Middle frontal gyrus (tissue), 1 donor: ENCODE data around the gene FBXW11.
A peak's percentile ranks its signal among the peaks of the same experiment; 100 is the strongest.

Source experiments
- DNase-seq: peaks from one replicate; pipeline ENCODE4 v3.0.0-alpha.2; 2015; ENCODE audit warnings: low spot score; ENCODE audit errors: extremely low spot score

FBXW11 gene

DNA sequence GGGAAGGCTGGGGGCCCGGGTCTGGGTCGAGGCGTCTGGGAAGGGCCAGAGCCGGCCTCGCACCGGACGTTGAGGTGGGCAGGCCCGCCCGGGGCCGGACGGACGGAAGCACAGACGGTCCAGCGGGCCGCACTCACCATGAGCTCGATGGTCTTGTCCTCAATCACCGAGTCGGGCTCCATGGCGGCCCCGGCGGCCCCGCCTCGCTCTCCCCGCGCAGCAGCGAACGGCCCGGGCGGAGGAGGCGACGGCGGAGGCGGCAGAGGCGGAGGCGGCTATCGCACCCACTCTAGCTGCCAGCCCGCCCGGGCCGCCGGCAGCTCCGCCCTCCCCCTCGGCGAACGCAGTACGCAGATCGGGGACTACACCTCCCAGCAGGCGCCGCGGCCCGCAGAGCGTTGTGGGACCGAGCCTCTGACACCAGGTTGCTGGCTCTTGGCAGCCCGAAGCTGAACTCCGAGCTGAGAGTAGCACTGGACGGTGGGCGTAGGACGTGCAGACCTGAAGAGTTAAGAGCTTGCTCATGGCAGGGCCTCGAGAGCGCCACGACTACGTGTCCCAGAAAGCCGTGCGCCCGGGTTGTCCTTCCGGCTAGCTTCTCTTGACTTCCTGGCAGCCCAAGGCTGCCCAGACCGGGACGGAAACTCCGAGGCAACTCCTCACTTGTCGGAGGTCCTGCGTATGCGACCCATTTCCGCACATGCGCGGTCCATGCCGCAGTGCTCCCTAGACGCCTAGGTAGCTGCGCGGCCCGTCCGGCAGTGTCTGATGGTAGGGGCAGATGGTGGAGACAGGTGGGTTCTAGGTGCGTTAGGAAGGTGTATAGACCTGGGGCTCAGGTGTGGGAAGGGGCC lies at the start of gene FBXW11:
TSS of gene FBXW11 (minus strand) at position 318 of the 854 bp plus-strand sequence. CDS start at position 182, 136 bp downstream.
- peak; percentile 95 for DNase-seq

DNA sequence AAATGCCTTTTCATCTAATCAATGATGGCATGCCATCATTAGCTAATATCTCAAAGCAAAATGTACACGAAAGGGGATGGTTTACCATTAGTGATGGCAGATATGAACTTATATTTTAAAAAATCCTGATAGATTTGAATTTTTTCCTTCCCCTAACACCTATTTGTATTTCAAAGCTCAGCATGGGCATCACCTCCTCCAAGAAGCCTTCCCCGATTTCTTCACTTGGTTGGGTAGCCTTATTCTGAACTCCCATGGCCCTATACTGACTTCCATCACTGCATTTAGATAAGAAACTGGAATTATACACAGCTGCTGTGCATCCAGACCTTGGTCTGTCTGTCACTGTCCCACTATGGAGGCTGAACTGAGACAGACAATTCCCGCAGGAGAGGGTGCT lies 49.6 kb upstream of the FBXW11 start:
- no peak for DNase-seq

DNA sequence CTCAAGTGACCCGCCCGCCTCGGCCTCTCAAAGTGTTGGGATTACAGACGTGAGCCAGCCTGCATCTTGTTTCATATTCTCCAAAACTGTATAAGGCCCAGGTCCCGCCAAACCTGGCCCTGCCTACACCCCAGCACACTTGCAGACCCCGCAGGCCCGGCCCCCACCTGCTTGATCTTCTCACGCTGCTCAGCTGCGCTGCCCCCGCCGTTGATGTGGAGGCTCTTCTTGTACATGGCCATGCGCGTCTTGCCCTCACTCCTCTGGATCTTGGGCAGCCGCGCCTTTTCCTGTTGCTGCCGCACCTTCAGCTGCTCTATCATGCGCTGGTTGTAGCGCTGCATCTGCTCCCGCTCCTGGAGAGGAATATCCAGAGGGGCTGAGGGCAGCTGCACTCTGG lies 49.0 kb upstream of the FBXW11 start:
- no peak for DNase-seq

DNA sequence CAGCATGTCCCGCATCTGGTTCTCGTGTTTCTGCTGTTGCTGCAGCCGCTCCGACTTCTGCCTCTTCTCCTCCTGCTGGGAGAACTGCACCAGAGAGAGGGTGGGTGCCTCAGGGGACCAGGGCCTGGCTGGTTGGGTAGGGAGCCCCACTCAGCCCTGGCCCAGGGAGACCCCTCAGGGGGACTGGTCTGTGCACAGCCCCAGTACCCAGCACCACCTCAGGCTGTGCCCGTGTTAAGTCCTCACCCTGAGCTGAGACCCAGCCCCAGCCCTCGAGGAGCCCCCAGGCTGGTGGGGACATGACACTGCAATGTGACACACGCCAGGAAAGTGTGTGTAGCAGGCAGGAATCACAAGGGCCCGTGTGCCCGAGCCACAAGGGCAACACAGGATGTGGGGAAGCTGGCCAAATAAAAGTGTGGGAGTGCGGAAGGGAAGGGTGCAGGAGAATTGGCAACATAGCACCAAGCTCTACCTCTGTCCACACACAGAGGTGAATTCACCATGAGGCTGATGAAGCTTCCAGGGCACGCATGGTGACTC lies 48.2 kb upstream of the FBXW11 start:
- no peak for DNase-seq

DNA sequence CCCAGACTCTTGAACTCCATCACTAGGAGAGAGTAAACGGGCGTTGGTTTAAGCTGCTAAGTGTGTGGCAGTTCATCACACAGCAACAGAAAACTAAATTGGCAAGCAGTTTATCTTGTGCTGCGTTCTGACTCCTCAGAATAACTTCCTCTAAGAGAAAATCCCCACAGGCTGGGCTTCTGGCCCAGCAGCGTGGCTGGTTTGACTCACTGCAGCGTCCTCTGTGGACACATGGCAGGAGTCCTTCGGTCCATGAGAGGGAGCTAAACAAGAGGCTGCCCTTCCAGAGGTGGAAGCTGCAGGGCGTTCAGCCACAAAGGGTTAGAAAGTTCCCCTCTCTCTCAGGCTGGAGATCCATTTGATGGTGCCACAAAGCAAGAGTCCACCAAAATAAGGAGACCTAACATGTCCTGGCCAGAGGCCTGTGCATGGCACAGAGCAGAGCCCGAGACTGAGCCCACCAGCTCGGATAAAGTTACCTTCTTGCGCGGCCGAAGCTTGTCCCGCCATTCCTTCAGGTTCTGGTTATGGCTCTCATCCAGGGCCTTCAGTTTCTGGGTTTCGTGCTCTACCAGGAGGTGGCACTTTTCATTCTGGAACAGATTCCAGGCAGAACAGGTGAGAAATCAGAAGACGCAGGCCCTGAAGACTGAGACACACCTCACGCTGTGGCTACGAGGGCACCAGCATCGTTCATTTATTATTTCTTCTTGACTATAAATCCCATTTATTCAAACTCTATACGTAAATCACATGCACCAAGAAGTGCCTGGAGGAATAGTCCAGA lies 46.2 kb upstream of the FBXW11 start:
- DNase-seq, result peak; percentile 21

DNA sequence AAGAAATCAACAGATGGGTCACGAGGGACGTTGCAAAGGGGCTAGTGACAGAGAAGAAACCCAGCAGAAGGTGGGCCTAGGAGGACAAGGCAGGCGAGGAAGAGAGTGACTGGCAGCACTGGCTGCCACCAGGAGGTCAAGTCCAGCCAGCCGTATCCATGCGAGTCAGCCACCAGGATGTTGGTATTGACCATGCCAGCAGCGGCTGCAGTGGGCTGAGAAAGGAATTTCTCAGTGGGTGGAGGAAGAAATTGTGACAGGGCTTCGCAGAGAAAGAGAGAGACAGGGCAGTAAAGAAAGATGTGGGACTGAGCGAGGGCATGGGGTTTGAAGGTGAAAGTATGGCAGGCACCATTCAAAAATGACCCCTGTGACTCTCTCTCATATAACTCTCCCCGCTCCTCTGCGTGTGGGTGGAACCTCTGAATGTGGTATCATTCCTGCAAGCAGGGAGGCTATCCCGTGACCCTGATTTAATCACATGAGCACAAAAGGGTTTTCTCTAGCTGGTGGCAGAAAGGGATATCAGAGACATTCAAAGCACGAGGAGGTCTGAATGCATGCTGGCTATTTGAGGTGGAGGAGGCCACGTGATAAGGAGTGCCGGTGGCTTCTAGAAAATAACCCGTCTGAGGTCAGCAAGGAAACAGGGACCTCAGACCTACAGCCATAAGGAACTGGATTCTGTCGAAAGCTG lies 45.4 kb upstream of the FBXW11 start:
- no peak for DNase-seq

DNA sequence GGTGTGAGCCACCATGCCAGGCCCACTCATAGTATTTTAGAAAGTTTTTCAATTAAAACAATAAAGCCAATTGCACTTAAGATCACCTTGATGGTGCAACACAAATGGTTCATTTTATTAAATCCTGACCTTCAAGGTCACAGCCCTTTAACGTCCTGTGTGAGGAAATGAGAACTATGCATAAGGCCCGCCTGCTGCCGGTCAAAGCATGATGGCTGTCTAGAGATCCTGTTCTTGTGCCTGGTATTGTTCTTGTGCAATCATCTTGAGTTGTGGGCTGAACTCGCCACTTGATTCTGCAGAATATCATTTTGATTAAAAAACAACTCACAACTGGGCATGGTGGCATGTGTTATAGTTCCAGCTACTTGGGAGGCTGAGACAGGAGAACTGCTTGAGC lies 43.6 kb upstream of the FBXW11 start:
- no peak for DNase-seq

DNA sequence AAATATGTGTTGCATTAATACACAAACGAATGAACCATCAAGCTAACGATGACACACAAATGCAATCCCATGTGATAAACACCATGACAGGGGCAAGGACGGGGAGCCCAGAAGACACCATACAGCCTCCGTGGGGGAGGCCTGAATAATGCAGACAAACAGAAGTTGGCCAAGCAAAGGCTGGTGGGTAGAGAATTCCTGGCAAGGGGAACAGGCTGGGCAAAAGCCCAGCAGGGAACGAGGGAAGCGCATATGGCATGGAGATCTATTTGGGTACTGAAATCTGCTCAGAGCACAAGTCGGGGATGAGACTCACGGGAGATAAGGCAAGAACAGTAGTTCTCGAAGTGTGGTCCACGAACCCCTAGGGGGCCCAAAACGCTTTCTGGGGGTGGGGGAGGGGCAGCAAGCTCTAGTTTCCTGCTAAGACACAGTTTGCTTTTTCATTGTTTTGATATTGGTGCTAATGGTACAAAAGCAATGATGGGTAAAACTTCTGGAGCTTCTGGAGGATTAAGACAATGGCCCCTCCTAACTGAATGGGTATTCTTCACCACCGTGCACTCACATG lies 42.9 kb upstream of the FBXW11 start:
- peak; percentile 16 for DNase-seq

DNA sequence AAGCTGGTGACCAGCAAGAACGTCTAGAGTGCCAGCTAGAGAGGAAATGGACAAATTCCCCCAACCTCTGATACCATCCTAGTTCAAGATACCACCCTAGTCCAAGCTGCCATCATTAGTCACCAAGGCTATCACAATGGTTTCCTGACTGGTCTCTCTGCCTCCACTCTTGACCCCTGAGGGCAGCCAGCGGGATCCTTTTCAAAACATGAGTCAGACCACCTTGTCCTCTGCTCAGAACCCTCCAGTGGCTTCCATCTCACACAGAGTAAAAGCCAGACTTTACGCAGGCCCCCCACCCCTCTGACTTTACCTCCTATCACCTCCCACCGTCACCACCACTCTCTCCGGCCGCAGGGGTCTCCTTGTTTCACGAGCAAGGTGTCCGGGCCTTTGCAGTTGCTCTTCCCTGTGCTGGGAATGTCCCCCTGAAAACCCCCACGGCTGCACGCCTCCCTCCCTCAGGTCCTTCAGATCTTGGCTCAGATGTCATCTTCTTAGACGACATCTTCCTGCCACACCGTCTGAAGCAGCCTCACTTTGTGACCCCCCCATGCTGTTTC lies 42.2 kb upstream of the FBXW11 start:
- no peak for DNase-seq

DNA sequence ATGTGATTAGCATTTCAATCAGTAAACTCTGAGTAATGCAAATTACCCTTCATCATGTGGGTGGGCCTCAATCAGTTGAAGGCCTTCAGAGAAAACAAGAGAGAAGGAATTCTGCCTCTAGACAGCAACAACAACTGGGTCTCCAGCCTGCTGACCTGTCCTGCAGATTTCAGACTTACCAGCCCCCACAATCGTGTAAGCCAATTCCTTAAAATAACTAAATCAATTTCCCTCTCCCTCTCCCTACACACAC lies 41.7 kb upstream of the FBXW11 start:
- no peak for DNase-seq

DNA sequence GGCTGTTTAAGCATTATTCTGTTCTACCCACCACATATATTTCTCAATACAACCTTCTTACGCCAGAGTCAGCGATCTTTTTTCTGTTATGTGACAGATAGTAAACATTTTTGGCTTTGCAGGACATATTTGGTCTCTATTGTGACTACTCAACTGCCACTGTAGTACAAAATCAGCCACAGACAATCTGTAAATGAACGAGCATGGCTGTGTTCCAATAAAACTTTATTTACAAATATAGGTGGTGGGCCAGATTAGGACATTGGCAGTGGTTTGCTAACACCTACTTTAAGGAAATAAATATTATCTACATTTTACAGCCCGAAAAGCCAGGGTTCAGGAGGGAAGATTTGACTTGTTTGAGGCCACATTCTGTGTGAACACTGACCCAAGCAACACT lies 40.2 kb upstream of the FBXW11 start:
- DNase-seq, result no peak

DNA sequence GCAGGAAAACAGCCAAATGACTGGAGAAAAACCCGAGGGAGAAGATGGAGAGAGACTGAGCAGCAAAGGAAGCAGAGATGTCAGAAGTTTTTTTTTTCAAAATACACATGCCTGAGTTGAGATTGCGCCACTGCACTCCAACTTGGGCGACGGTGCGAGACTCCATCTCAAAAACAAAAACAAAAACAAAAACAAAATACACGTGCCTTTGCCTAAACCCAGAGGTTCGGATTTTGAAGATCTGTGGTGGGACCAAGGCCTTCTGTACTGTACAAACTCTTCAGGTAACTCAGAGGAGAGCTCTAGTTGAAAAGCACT lies 38.8 kb upstream of the FBXW11 start:
- no peak for DNase-seq

DNA sequence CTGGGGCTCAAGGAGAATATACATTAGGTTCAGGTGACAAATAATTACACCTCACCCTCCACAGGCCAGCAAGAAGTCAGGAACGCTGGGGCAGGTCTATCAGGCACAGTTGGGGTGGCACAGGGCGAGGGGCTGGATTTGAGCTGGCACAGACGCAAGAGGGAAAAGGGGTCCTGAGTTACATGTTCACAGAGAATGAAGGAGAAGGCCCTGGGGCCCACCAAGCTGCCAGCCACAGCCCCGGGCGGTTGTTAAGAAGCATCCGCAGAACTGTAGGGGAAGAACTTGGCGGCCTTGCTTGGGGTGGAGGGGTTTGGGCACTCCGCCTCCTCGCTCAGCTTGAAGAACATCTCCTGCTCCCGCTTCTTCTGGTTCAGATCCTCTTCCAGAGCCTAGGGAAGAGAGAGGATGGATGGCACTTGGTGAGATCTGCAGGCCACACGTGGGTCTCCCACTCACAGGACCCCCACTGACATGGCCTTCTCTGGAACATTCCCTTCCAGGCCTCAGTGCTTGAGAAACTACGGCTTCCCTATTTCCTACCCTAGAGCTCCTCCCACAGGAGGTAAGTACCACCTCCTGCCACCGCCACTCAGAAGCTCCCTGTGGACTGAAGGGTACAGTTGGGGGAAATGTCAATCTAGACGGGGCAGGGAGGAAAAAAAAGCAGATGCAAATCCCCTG lies 38.3 kb upstream of the FBXW11 start:
- no peak for DNase-seq

DNA sequence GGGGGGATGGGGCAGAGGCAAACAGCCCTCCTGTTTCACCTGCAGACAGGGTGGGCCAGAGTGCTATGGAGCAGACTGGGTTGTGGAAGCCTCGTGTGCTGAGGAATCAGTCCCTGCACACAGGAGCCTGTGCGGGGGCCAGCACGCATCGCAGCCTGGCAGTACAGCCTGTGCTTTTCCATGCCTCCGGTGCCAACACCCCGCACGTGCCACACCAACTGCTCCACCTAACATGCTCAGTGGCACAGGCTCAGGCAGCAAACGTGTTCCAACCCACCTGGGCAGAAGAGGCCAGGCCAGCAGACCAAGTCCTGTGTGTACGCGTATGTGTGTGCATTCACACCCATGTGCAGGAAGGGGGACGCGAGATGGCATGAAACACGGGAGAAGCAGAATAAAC lies 37.4 kb upstream of the FBXW11 start:
- DNase-seq, result no peak

DNA sequence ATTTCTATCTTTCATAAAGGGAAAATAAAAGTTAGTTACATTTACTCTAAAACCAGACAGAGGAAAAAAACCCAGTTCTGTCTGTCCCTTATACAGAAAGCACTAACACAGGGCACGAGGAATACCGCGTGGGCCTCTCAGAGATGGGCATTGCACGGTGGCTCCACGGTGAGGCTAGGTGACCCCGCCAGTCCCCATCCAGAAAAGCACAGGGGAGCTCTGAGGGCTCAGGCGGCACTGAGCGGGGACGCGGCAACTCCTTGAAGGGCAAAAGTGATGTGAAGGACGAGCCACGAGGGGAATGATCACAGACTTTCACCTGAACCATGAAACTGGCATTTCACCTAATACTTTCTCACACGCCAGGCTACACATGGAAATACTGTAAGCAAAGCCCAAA lies 35.7 kb upstream of the FBXW11 start:
- no peak for DNase-seq

DNA sequence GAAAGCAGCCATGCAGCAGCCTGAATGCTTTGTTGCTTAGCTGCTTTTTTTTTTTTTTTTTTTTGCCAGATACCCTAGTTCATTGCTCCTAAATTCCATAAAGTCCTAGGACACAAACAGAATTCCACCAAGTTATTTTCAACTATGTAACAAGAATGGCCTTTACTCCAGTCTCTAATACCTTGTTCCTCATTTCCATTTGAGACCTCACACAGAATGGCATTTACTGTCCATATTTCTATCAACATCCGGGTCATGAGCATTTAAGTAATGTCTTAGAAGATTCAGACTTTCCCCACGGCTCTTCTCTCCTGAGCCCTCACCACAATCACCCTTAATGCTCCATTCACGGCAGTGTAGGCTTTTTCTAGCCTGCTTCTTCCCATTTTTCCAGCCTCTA lies 31.7 kb upstream of the FBXW11 start:
- no peak for DNase-seq

DNA sequence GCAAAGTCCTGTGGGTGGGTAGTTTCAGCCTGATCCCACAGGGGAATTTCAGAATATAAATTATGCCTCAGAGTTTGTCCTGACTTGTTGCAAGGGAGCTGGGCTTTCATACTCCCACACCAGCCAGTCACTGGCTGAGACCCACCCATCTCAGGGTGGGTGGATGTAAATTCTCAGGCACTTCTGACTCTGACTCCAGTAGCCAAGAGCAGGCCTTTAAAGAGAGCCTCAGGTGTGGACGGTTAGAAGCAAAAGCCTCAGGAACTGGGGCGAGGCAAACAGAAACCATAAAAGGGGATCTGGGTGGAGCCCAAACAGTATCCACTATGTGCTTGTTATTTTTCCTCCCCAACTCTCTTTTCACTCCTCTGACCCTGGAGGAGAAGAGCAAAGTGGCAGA lies 28.6 kb upstream of the FBXW11 start:
- DNase-seq, result no peak

DNA sequence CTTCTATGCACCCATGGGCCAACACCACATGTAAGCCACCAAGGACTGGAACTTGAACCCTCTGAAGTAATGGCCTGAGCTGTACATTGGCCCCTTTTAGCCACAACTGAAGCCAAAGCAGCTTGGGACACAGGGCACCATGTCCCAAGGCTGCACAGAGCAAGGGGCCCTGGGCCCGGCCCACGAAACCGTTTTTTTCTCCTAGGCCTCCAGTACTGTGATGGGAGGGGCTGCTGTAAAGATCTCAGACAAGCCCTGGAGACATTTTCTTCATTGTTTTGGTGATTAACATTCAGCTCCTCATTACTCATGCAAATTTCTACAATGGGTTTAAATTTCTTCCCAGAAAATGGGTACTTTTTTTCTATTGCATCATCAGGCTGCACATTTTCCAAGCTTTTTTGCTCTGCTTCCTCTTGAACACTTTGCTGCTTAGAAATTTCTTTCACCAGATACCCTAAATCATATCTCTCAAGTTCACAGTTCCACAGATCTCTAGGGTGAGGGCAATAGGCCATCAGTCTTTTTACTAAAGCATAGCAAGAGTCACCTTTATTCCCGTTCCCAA lies 25.5 kb upstream of the FBXW11 start:
- no peak for DNase-seq

DNA sequence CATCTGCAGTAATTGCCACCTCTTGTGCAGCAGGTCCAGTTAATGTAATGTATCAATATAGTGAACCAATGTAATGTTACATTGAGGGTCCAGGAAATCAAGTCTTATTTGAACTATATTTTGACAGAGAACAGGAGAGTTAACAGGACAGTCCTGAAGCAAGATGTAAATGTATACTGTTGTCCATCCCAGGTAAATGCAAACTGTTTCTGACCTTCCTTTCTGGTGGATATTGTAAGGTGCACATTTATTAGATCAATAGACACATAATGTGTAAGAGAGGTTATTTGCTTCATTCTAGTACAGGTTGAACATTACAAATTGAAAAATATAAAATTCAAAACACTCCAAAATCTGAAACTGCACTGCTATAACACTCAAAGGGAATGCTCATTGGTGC lies 23.4 kb upstream of the FBXW11 start:
- DNase-seq, result no peak

DNA sequence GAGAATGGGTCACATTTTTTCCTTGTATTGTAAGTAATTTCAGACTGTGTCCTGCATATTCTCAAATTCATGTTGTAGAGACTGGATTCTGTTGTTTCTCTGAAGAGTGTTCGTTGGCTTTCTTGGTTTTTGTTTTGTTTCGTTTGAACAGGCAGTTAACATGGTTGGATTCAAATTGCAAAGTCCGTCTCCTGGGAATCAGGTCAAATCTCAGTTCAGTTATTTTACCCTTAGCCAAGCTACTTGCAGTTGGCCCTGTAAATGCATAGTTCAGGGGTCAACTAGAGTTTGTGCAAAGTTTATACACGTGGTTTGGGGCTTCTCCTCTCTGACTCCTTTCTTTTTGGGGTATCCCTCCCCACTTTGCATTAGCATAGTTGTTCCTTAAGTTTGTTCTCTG lies 21.7 kb upstream of the FBXW11 start:
- DNase-seq, result no peak
